ENCODE data around the gene AKAP10.

GRCh38 chr17:19937522-19937921, 40.1 kb downstream of the AKAP10 start:
- TF ChIP-seq POLR2A (IDR thresholded peaks at IDR 0.05): no peak
- TF ChIP-seq, protein P1, sequence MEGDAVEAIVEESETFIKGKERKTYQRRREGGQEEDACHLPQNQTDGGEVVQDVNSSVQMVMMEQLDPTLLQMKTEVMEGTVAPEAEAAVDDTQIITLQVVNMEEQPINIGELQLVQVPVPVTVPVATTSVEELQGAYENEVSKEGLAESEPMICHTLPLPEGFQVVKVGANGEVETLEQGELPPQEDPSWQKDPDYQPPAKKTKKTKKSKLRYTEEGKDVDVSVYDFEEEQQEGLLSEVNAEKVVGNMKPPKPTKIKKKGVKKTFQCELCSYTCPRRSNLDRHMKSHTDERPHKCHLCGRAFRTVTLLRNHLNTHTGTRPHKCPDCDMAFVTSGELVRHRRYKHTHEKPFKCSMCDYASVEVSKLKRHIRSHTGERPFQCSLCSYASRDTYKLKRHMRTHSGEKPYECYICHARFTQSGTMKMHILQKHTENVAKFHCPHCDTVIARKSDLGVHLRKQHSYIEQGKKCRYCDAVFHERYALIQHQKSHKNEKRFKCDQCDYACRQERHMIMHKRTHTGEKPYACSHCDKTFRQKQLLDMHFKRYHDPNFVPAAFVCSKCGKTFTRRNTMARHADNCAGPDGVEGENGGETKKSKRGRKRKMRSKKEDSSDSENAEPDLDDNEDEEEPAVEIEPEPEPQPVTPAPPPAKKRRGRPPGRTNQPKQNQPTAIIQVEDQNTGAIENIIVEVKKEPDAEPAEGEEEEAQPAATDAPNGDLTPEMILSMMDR (IDR thresholded peaks at IDR 0.05): no peak
- TF ChIP-seq EP300 (IDR thresholded peaks at IDR 0.05): no peak
